Measurements from ENCODE around the gene CYTH2. TPM values are rescaled to one million over a fixed set of nuclear protein-coding genes. Genes with fewer than 3 reads are reported as not detected.

CYTH2 gene
- total and polyA plus RNA-seq, 12 donors: 26.3 to 93.5 (median 52.8) TPM

- H3K4me3 ChIP-seq: peak overlapping the region in 3 of 4 donors; percentile 72 to 100 (median 86)
- H3K36me3 ChIP-seq (replicated peaks in 1 of 2): peaks cover 0 to 42% of the 10 kb centered on the region in 2 donors
- WGBS, 4 donors: 66 to 87% (median 80%) methylated on average over 5 to 7 of the region's 7 CpGs
- no peaks in the 10 kb centered on the region for H3K9me3 ChIP-seq (replicated peaks in 1 of 3)
- H3K27ac ChIP-seq: no peak overlapping the region
- intact Hi-C loops (cut with DNase I): loop anchor here in 1 of 2 donors (10.0 kb wide), 1 partner anchor 52 kb away; the partner anchor contains the start of genes GRIN2D and KDELR1
- TF ChIP-seq POLR2A (IDR thresholded peaks at IDR 0.05): no peak
- TF ChIP-seq, protein P1, sequence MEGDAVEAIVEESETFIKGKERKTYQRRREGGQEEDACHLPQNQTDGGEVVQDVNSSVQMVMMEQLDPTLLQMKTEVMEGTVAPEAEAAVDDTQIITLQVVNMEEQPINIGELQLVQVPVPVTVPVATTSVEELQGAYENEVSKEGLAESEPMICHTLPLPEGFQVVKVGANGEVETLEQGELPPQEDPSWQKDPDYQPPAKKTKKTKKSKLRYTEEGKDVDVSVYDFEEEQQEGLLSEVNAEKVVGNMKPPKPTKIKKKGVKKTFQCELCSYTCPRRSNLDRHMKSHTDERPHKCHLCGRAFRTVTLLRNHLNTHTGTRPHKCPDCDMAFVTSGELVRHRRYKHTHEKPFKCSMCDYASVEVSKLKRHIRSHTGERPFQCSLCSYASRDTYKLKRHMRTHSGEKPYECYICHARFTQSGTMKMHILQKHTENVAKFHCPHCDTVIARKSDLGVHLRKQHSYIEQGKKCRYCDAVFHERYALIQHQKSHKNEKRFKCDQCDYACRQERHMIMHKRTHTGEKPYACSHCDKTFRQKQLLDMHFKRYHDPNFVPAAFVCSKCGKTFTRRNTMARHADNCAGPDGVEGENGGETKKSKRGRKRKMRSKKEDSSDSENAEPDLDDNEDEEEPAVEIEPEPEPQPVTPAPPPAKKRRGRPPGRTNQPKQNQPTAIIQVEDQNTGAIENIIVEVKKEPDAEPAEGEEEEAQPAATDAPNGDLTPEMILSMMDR (IDR thresholded peaks at IDR 0.05): no peak
- no peak for DNase-seq
- H3K4me1 ChIP-seq (replicated peaks in 1 of 2): peaks cover 5 to 20% of the 10 kb centered on the region in 2 donors
- peaks cover 5% of the 10 kb centered on the region for H3K27me3 ChIP-seq
Measured at GRCh38 chr19:48446579-48446978, 22.6 kb upstream of the CYTH2 start.

GRCh38 chr19:48448563-48448962, 20.6 kb upstream of the CYTH2 start:
- DNase-seq: no peak
- H3K4me3 ChIP-seq: no peak overlapping the region
- intact Hi-C loops (cut with DNase I): loop anchor here in 1 of 2 donors (10.0 kb wide), 1 partner anchor 54 kb away; the partner anchor contains the start of genes GRIN2D and KDELR1
- 79 to 93% (median 91%) methylated on average over 4 of the region's 4 CpGs for WGBS, 4 donors
- H3K9me3 ChIP-seq (replicated peaks in 1 of 3): no peaks in the 10 kb centered on the region
- H3K27ac ChIP-seq: no peak overlapping the region
- TF ChIP-seq POLR2A (IDR thresholded peaks at IDR 0.05): no peak
- TF ChIP-seq, protein P1 (IDR thresholded peaks at IDR 0.05): no peak
- peaks cover 5 to 20% of the 10 kb centered on the region in 2 donors for H3K4me1 ChIP-seq (replicated peaks in 1 of 2)
- peaks cover 0 to 62% of the 10 kb centered on the region in 2 donors for H3K36me3 ChIP-seq (replicated peaks in 1 of 2)
- peaks cover 5% of the 10 kb centered on the region for H3K27me3 ChIP-seq

- intact Hi-C loops (cut with DNase I): no loop called here
- peaks cover 0 to 66% of the 10 kb centered on the region in 2 donors for H3K36me3 ChIP-seq (replicated peaks in 1 of 2)
Measured at GRCh38 chr19:48450441-48450840, 18.7 kb upstream of the CYTH2 start.

DNA sequence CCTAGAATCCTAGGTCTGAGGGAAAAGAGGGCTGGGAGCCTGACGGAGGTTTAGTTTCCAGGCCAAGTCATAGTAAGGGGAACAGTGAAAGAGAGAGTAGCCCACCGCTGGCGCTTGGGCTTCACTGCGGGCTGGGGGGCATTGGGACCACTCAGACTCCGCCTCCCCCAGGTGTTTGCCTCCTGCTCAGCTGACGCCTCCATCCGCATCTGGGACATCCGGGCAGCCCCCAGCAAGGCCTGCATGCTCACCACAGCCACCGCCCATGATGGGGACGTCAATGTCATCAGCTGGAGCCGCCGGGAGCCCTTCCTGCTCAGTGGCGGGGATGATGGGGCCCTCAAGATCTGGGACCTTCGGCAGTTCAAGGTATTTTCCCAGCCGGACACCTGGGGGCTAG, 18.3 kb upstream of the CYTH2 start:
- H3K4me3 ChIP-seq: no peak overlapping the region
- intact Hi-C loops (cut with DNase I): no loop called here
- no peak for DNase-seq

More at GRCh38 chr19:48450441-48450840, 18.7 kb upstream of the CYTH2 start:
- H3K27ac ChIP-seq: no peak overlapping the region
- no peak overlapping the region for H3K4me3 ChIP-seq
- DNase-seq: no peak
- 92 to 95% (median 94%) methylated on average over 13 to 23 of the region's 23 CpGs for WGBS, 4 donors
- H3K4me1 ChIP-seq (replicated peaks in 1 of 2): peaks cover 5 to 6% of the 10 kb centered on the region in 2 donors
- no peaks in the 10 kb centered on the region for H3K9me3 ChIP-seq (replicated peaks in 1 of 3)
- no peak for TF ChIP-seq POLR2A (IDR thresholded peaks at IDR 0.05)
- H3K27me3 ChIP-seq: no peaks in the 10 kb centered on the region

More for the DNA sequence above, 18.3 kb upstream of the CYTH2 start:
- H3K4me1 ChIP-seq (replicated peaks in 1 of 2): peaks cover 5 to 6% of the 10 kb centered on the region in 2 donors
- H3K27me3 ChIP-seq: no peaks in the 10 kb centered on the region
- H3K9me3 ChIP-seq (replicated peaks in 1 of 3): no peaks in the 10 kb centered on the region
- TF ChIP-seq POLR2A (IDR thresholded peaks at IDR 0.05): no peak
- TF ChIP-seq, protein P1 (IDR thresholded peaks at IDR 0.05): no peak
- peaks cover 0 to 70% of the 10 kb centered on the region in 2 donors for H3K36me3 ChIP-seq (replicated peaks in 1 of 2)
- 91 to 95% (median 93%) methylated on average over 11 to 15 of the region's 15 CpGs for WGBS, 4 donors
- H3K27ac ChIP-seq: no peak overlapping the region
